Endometrial microvascular endothelial cells (primary cell): ENCODE measurements around the gene ELMO1. TPM values are rescaled to one million over a fixed set of nuclear protein-coding genes. Genes with fewer than 3 reads are reported as not detected.

Experiments used
- in situ Hi-C: cut with HindIII; loops from 2 replicates; pipeline ENCODE4 v1.10.0; 2017; ENCODE audit warnings: low sequenced_read_pairs, low pct_unique_long_range_greater_than_20kb; ENCODE audit errors: inconsistent ontology term
- total RNA-seq: library from RNA; depleted of rRNA; stranded (reverse); fragments of >200 nt; gene quantifications from one replicate; pipeline ENCODE4 v1.2.3, GENCODE V29; 2015; ENCODE audit errors: inconsistent ontology term

Gene ELMO1
- total RNA-seq, 1 donor from 2014 or later: 24.7 TPM

DNA sequence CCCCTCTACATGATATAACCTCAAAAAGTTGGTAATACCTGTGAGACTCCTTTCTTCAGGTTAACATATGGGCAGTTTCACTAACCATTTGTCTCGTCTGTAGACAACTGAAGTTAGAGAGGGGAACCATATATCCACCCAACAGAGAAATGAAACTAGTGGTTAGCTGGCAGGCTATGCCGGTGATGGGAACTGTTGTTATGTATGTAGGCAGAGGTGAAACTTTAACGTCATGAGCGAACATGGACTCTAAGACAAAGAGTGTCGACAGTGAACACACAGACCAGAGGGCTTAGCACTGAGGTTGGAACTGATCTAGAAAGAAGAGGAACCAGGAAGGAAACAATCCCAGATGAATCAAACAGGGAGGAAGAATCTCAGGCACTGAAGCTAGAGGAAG is 112.4 kb downstream of the ELMO1 start:
- in situ Hi-C loops: no loop called here

GRCh38 chr7:37333075-37333474 is 115.6 kb downstream of the ELMO1 start:
- in situ Hi-C loops: no loop called here

DNA sequence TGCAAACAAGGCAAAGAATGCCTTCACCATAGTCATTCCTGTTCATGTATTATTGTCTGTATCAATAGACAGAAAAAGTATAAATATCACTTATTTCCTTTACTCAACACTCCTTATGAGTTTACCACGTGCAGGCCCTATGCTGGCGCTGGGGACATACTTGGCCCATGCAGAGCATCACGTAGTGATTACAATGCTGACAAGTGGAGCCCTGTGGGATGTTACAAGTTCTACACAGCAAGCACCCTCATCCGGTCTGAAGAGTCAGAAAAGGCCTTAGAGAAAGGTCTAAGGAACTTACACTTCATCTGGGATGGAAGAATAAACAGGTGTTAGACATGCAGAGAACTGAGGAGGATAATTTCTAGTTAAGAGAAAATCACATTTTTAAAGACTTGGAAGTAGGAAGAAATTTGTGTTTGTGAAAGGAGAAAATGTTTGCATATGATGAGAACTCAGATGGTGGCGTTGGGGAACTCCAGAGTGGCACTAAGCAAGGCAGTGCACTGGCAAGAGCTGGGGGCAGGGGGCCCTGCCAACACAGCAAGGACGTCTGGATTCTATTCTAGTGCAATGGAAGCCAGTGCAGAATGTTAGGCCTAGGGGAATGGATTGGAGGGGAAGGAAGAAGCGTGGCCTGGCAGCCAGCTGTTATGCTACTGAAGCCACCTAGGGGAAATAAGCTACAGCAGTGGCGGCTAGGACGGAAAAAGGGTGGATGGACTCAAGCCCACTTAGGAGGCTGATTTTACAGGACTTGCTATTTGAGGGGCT is 116.2 kb downstream of the ELMO1 start:
- in situ Hi-C loops: no loop called here

GRCh38 chr7:37330775-37331174 is 117.9 kb downstream of the ELMO1 start:
- in situ Hi-C loops: no loop called here

- in situ Hi-C loops: no loop called here
Observed at GRCh38 chr7:37329940-37330339, 118.7 kb downstream of the ELMO1 start.

- in situ Hi-C loops: no loop called here
Observed at GRCh38 chr7:37327288-37327687, 121.4 kb downstream of the ELMO1 start.

- in situ Hi-C loops: no loop called here
Observed at GRCh38 chr7:37323966-37324365, 124.7 kb downstream of the ELMO1 start.

- in situ Hi-C loops: no loop called here
Observed at GRCh38 chr7:37322831-37323230, 125.8 kb downstream of the ELMO1 start.

GRCh38 chr7:37320848-37321468 is 127.7 kb downstream of the ELMO1 start:
- in situ Hi-C loops: no loop called here

- in situ Hi-C loops: no loop called here
Observed at GRCh38 chr7:37320140-37320847, 128.4 kb downstream of the ELMO1 start.

DNA sequence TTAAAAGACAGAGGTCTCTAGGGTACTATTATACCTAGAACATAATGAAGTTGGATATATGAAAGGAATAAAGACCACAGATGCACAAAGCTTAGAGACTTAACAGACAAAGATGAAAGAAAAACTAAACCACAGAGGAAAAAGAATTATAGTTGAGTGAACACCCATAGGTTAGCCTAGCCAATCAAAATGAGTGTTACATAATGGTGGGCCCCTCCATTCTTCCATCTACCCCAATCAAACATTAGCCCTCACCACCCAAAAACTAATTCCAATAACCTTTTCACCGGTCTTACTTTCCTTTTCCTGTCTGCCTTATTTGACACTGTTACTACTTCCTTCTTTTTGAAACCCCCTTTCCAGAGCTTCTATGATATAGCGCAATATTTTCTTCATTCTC is 130.1 kb downstream of the ELMO1 start:
- in situ Hi-C loops: no loop called here

GRCh38 chr7:37315772-37316715 is 132.6 kb downstream of the ELMO1 start:
- in situ Hi-C loops: no loop called here

DNA sequence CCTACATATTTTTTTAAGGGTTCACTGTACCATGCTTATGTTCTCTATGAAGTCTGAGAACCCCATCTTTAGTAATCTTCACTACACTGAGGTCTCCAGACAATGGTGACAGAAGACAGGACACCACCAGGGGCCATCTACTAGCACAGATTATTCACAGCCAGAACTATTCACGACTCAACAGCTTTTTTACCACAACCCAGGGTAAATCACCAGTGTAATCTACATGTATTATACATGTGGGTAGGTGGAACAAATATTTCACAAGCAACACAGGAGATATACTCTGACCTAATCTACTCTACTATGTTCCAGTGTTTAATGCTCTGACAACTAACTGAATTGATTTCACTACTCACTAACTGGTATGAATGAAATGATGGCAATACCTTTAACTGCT is 136.1 kb downstream of the ELMO1 start:
- in situ Hi-C loops: no loop called here

- in situ Hi-C loops: no loop called here
Observed at GRCh38 chr7:37311355-37311754, 137.3 kb downstream of the ELMO1 start.

DNA sequence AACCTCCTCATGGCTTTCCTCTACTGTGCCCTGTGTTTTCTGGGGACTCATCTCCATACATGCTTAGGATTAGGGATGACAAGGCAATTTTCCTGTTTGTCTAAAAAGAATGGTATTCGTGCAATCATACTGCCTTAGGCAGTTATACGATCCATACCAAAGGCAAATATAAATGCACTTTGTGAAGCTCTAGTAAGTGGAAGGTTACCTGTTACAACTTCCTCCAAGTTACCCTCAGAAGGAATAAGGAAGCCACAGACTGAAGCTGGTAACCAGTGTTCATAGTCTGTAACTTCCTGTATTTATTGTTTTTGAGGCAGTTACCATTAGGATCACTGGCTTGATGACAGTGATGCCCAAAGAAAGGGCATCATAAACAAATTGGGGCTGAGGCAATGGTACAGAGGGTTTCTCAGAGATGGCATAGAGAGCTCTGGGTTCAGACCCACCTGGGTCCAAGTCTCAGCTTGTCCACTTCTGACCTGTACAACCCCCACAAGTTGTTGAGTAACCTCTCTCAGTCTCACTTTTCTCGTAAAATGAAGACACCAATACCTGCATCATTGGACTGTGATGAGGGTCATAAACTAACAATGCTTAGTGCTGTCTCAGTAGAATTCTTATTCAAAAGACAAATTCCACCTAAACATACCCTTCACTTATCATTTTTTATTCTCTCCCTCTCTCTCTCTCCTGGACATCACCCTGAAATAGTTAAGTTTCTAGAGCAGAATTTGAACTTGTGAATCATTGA is 138.2 kb downstream of the ELMO1 start:
- in situ Hi-C loops: no loop called here

DNA sequence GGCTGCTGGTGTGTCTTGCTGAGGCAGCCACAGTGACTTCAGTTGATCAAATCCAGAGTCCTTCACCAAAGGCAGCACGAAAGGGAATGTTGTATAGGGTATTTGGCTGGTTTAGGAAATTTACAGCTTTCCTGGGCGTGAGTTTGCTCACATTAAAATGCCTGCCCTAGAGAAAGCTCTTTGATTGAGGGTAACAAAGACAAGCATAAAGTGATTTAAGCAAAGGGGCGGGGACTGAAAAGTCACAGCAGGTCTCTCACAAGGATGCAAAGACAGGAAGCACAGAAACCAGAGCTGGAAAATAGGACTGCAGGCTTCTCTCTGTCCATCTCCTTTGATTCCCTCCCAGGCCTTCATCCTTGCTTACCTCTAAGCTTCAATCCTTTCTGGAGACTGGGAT is 139.2 kb downstream of the ELMO1 start:
- in situ Hi-C loops: no loop called here

DNA sequence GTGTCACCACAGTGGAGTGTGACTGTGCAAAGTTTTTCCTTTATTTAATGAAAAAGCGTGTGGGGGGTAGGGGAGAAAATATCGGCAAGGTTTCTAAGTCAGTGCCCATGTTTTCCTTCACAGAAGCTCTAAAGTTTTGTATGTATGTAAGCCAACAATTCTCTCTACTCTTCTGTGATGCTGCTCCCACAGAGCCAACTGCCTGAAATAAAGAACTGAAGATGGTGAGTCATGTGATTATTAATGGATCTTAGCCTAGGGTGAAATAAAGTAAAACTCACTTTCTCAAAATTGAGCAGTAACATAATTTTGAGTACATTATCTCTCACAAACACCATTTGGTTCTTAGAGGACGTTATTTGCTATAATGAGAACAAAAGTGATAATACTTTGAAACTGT is 143.7 kb downstream of the ELMO1 start:
- in situ Hi-C loops: no loop called here

DNA sequence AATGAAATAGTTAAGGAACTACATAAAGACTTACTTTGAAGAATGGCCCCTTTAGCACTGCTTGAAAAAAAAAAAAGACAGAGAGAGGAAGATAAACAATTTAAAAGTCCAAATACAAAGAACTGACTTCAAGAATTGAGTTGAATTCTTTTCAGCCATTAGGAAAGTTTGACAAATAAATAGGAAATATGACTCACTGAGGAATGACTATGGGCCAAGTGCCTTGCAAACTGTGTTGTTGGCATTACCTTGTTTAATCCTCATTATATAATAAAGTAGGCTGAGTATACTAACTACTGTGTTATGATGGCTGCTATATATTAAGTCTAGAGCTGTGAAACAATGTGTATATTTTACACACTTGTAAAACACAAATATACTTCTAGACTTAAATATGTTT is 151.1 kb downstream of the ELMO1 start:
- in situ Hi-C loops: no loop called here
